CD4-positive, CD25-positive, alpha-beta regulatory T cell (primary cell): ENCODE results near the gene RNPS1. TPM values are rescaled to one million over a fixed set of nuclear protein-coding genes. Genes with fewer than 3 reads are reported as not detected.

Experiments
- ATAC-seq, 2 donors: fragments of 150-1000 bp; cut with Tn5 transposase; one replicate each; pipeline ENCODE4 v1.10.0; 2021; ENCODE audit warnings: low read depth in 2 of 2, moderate number of reproducible peaks in 2 of 2, moderate library complexity in 1 of 2
- DNase-seq, 3 donors: peaks; one replicate each; pipeline versions ENCODE4 v3.0.0 to v3.0.0-alpha.2; 2012 to 2022; ENCODE audit warnings: mixed read lengths in 1 of 3
- H3K27ac ChIP-seq: one replicate; pipeline ENCODE4 v1.7.0; 2013; ENCODE audit warnings: mild to moderate bottlenecking, low read length; ENCODE audit not compliant: insufficient read depth, poor library complexity, severe bottlenecking
- H3K27me3 ChIP-seq: one replicate; pipeline ENCODE4 v1.7.0; 2013; ENCODE audit warnings: low read length; ENCODE audit not compliant: control insufficient read depth, insufficient read depth
- H3K36me3 ChIP-seq: one replicate; pipeline ENCODE4 v1.7.0; 2013; ENCODE audit warnings: mild to moderate bottlenecking, low read length, moderate library complexity; ENCODE audit not compliant: control insufficient read depth, insufficient read depth
- H3K4me1 ChIP-seq: 2 replicates; pipeline ENCODE4 v1.7.0; 2013; ENCODE audit warnings: mild to moderate bottlenecking, low read length; ENCODE audit not compliant: insufficient read depth, control insufficient read depth, poor library complexity, severe bottlenecking
- H3K4me3 ChIP-seq: one replicate; pipeline ENCODE4 v1.7.0; 2013; ENCODE audit warnings: low read depth, mild to moderate bottlenecking, low read length, moderate library complexity
- H3K9me3 ChIP-seq, 2 experiments: 1 replicate in 1 of 2; 2 replicates in 1 of 2; pipeline ENCODE4 v1.7.0; 2013; ENCODE audit warnings: low read length in 2 of 2, mild to moderate bottlenecking in 1 of 2, moderate library complexity in 1 of 2; ENCODE audit not compliant: control insufficient read depth in 2 of 2
- H3K27ac Mint-ChIP-seq, 3 donors: one replicate each; pipeline ENCODE4 v1.8.0; 2020 to 2022; ENCODE audit warnings: mild to moderate bottlenecking in 3 of 3, mixed read lengths in 3 of 3, moderate library complexity in 2 of 3
- H3K27me3 Mint-ChIP-seq: one replicate; pipeline ENCODE4 v1.8.0; 2022; ENCODE audit warnings: mild to moderate bottlenecking, mixed read lengths
- H3K36me3 Mint-ChIP-seq: one replicate; pipeline ENCODE4 v1.8.0; 2020; ENCODE audit warnings: mixed read lengths
- H3K4me1 Mint-ChIP-seq, 4 donors: one replicate each; pipeline ENCODE4 v1.8.0; 2020 to 2022; ENCODE audit warnings: mixed read lengths in 4 of 4, mild to moderate bottlenecking in 1 of 4
- H3K4me3 Mint-ChIP-seq, 4 donors: one replicate each; pipeline ENCODE4 v1.8.0; 2020 to 2022; ENCODE audit warnings: mild to moderate bottlenecking in 4 of 4, mixed read lengths in 4 of 4, moderate library complexity in 3 of 4
- H3K9me3 Mint-ChIP-seq, 7 donors: one replicate each; pipeline ENCODE4 v1.8.0; 2020 to 2022; ENCODE audit warnings: mixed read lengths in 7 of 7, mild to moderate bottlenecking in 3 of 7, moderate library complexity in 2 of 7
- polyA plus RNA-seq, 4 donors: library from polyadenylated mRNA; unstranded; fragments of 300-500 nt; fragmentation: Illumina TruSeq; gene quantifications; one replicate each; pipeline ENCODE4 v1.2.3, GENCODE V29; 2021
- total RNA-seq: library from RNA; stranded (reverse); gene quantifications from one replicate; pipeline ENCODE4 v1.2.3, GENCODE V29; 2022

Gene RNPS1
- total and polyA plus RNA-seq, 5 donors from 2014 or later = 189 to 230 (median 212) TPM

GRCh38 chr16:2235234-2235651 lies 32.7 kb downstream of the RNPS1 start:
- peak overlapping the region in 1 of 4 donors; percentile 50 for H3K4me3 Mint-ChIP-seq
- no peak for DNase-seq

GRCh38 chr16:2234813-2235170 lies 33.1 kb downstream of the RNPS1 start:
- H3K27ac ChIP-seq = no peak overlapping the region
- H3K4me3 ChIP-seq = no peak overlapping the region
- H3K36me3 ChIP-seq = peaks cover 32% of the 10 kb centered on the region
- no peaks in the 10 kb centered on the region for H3K27me3 ChIP-seq
- H3K4me3 Mint-ChIP-seq = no peak overlapping the region
- peaks cover 9% of the 10 kb centered on the region for H3K4me1 ChIP-seq
- H3K36me3 Mint-ChIP-seq = peaks cover 4% of the 10 kb centered on the region
- H3K9me3 Mint-ChIP-seq = no peaks in the 10 kb centered on the region
- H3K4me1 Mint-ChIP-seq = peaks cover 0 to 2% (median under 1%) of the 10 kb centered on the region in 4 donors
- peaks cover 5% of the 10 kb centered on the region for H3K27me3 Mint-ChIP-seq
- DNase-seq (no peak), ATAC-seq (no peak)
- no peaks in the 10 kb centered on the region for H3K9me3 ChIP-seq
- H3K27ac Mint-ChIP-seq = no peak overlapping the region

More at GRCh38 chr16:2235234-2235651, 32.7 kb downstream of the RNPS1 start:
- H3K36me3 ChIP-seq = peaks cover 29% of the 10 kb centered on the region
- Mint-ChIP-seq H3K4me1 (peaks cover 0 to 2% (median 0%) of the 10 kb centered on the region in 4 donors), H3K27me3 (peaks cover 5% of the 10 kb centered on the region), H3K9me3 (no peaks in the 10 kb centered on the region), H3K27ac (no peak overlapping the region), H3K36me3 (peaks cover under 1% of the 10 kb centered on the region)
- no peak for ATAC-seq
- no peak overlapping the region for H3K27ac ChIP-seq
- peaks cover 9% of the 10 kb centered on the region for H3K4me1 ChIP-seq
- no peak overlapping the region for H3K4me3 ChIP-seq
- no peaks in the 10 kb centered on the region for H3K9me3 ChIP-seq
- H3K27me3 ChIP-seq = no peaks in the 10 kb centered on the region

- no peaks in the 10 kb centered on the region for H3K9me3 ChIP-seq
- no peaks in the 10 kb centered on the region for H3K27me3 ChIP-seq
- H3K27me3 Mint-ChIP-seq = peaks cover 5% of the 10 kb centered on the region
- H3K9me3 Mint-ChIP-seq = no peaks in the 10 kb centered on the region
- peaks cover 4% of the 10 kb centered on the region for H3K36me3 Mint-ChIP-seq
- no peak overlapping the region for H3K4me3 ChIP-seq
- peaks cover 39% of the 10 kb centered on the region for H3K36me3 ChIP-seq
- H3K27ac Mint-ChIP-seq = no peak overlapping the region
- H3K4me1 ChIP-seq = peaks cover 9% of the 10 kb centered on the region
- peaks cover 0 to 2% (median under 1%) of the 10 kb centered on the region in 4 donors for H3K4me1 Mint-ChIP-seq
- DNase-seq = no peak
- H3K27ac ChIP-seq = no peak overlapping the region
- no peak overlapping the region for H3K4me3 Mint-ChIP-seq
- no peak for ATAC-seq
Measured at GRCh38 chr16:2233872-2234812, 33.8 kb downstream of the RNPS1 start.

GRCh38 chr16:2233046-2233775 lies 34.7 kb downstream of the RNPS1 start:
- H3K4me1 Mint-ChIP-seq = peaks cover 0 to 2% (median under 1%) of the 10 kb centered on the region in 4 donors
- Histone ChIP-seq H3K36me3 (peaks cover 47% of the 10 kb centered on the region), H3K27ac (no peak overlapping the region), H3K4me1 (peaks cover 9% of the 10 kb centered on the region), H3K9me3 (no peaks in the 10 kb centered on the region), H3K4me3 (no peak overlapping the region), H3K27me3 (no peaks in the 10 kb centered on the region)
- peaks cover 4% of the 10 kb centered on the region for H3K36me3 Mint-ChIP-seq
- H3K27ac Mint-ChIP-seq = no peak overlapping the region
- peaks cover 5% of the 10 kb centered on the region for H3K27me3 Mint-ChIP-seq
- no peak for ATAC-seq
- no peaks in the 10 kb centered on the region for H3K9me3 Mint-ChIP-seq
- no peak for DNase-seq
- H3K4me3 Mint-ChIP-seq = no peak overlapping the region

GRCh38 chr16:2232094-2232990 lies 35.6 kb downstream of the RNPS1 start:
- Mint-ChIP-seq H3K9me3 (no peaks in the 10 kb centered on the region), H3K27ac (no peak overlapping the region), H3K27me3 (peaks cover 5% of the 10 kb centered on the region), H3K36me3 (peaks cover 4% of the 10 kb centered on the region), H3K4me3 (no peak overlapping the region), H3K4me1 (peaks cover 0 to 4% (median under 1%) of the 10 kb centered on the region in 4 donors)
- no peak overlapping the region for H3K4me3 ChIP-seq
- H3K27ac ChIP-seq = no peak overlapping the region
- H3K9me3 ChIP-seq = no peaks in the 10 kb centered on the region
- H3K36me3 ChIP-seq = peaks cover 53% of the 10 kb centered on the region
- no peak for DNase-seq
- H3K4me1 ChIP-seq = peaks cover 9% of the 10 kb centered on the region
- H3K27me3 ChIP-seq = no peaks in the 10 kb centered on the region
- ATAC-seq = no peak

- DNase-seq = no peak
- peaks cover 0 to 2% (median 0%) of the 10 kb centered on the region in 7 donors for H3K9me3 Mint-ChIP-seq
- Histone ChIP-seq H3K27me3 (no peaks in the 10 kb centered on the region), H3K4me3 (no peak overlapping the region), H3K36me3 (peaks cover 61% of the 10 kb centered on the region), H3K9me3 (no peaks in the 10 kb centered on the region), H3K4me1 (peaks cover 2% of the 10 kb centered on the region), H3K27ac (no peak overlapping the region)
- no peak for ATAC-seq
- H3K36me3 Mint-ChIP-seq = peaks cover 8% of the 10 kb centered on the region
- no peak overlapping the region for H3K4me3 Mint-ChIP-seq
- H3K27ac Mint-ChIP-seq = no peak overlapping the region
- peaks cover 0 to 12% (median 1%) of the 10 kb centered on the region in 4 donors for H3K4me1 Mint-ChIP-seq
- H3K27me3 Mint-ChIP-seq = peaks cover 5% of the 10 kb centered on the region
Measured at GRCh38 chr16:2231016-2231931, 36.7 kb downstream of the RNPS1 start.
